ENCODE data around the gene TMLHE.

Gene TMLHE

DNA sequence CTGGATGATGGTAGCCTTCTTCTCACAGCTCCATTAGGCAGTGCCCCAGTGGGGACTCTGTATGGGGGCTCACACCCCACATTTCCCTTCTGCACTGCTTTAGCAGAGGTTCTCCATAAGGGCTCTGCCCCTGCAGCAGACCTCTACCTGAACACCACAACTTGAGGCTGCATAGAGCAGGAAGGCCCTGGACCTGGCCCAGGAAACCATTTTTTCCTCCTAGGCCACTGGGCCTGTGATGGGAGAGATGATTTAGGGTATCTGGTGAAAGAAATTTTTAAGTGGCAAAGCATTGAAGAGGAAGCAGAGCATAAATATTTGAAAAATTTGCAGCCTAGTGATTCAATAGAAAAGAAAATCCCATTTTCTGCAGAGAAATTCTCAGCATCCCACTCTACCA lies 171.7 kb downstream of the TMLHE start:
- Histone ChIP-seq H3K4me1 (peaks cover 0 to 14% (median under 1%) of the 10 kb centered on the region in 10 experiments; a peak in 10 of 20 replicates), H3K4me2 (no peak overlapping the region), H3K9me3 (replicated peaks in 1 of 11) (peaks cover 52 to 93% (median 72%) of the 10 kb centered on the region in 11 experiments), H3K36me3 (peaks cover 0 to 20% (median 9%) of the 10 kb centered on the region in 11 experiments; a peak in 15 of 22 replicates), H3K9ac (no peak overlapping the region), H4K20me1 (no peaks in the 10 kb centered on the region), H3K4me3 (0 out of 20 replicates have a peak overlapping the region, but pooled peaks of 1 of the 10 experiments have one; percentile 3), H3K27me3 (peaks cover 6 to 74% (median 55%) of the 10 kb centered on the region in 11 experiments; a peak in 19 of 22 replicates), H3K27ac (no peak overlapping the region)
- no peak for TF ChIP-seq Cebpa-rat (IDR thresholded peaks at IDR 0.05)
